ENCODE results near the gene GRN.

Gene GRN

GRCh38 chr17:44400226-44400847 lies 55.2 kb downstream of the GRN start:
- no peak overlapping the region for H3K4me3 ChIP-seq (IDR thresholded peaks at IDR 0.05; ENCODE audit: insufficient read depth, low read depth, low read length)
- H3K4me1 ChIP-seq (ENCODE audit: low read depth, poor library complexity, severe bottlenecking) = peaks cover 47% of the 10 kb centered on the region
- H3K9ac ChIP-seq = no peak overlapping the region
- H3K36me3 ChIP-seq (ENCODE audit: insufficient read depth) = no peaks in the 10 kb centered on the region; the same call in 1 of the 2 replicates
- H3K27me3 ChIP-seq (ENCODE audit: insufficient read depth, low read depth) = no peaks in the 10 kb centered on the region
- no peaks in the 10 kb centered on the region for H4K20me1 ChIP-seq (ENCODE audit: insufficient read depth)
- H3K27ac ChIP-seq = no peak overlapping the region
- TF ChIP-seq, protein P1, sequence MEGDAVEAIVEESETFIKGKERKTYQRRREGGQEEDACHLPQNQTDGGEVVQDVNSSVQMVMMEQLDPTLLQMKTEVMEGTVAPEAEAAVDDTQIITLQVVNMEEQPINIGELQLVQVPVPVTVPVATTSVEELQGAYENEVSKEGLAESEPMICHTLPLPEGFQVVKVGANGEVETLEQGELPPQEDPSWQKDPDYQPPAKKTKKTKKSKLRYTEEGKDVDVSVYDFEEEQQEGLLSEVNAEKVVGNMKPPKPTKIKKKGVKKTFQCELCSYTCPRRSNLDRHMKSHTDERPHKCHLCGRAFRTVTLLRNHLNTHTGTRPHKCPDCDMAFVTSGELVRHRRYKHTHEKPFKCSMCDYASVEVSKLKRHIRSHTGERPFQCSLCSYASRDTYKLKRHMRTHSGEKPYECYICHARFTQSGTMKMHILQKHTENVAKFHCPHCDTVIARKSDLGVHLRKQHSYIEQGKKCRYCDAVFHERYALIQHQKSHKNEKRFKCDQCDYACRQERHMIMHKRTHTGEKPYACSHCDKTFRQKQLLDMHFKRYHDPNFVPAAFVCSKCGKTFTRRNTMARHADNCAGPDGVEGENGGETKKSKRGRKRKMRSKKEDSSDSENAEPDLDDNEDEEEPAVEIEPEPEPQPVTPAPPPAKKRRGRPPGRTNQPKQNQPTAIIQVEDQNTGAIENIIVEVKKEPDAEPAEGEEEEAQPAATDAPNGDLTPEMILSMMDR (conservative IDR thresholded peaks at IDR 0.05; ENCODE audit: low read depth, low read length) = peak; percentile 85
- H3K79me2 ChIP-seq (ENCODE audit: insufficient read depth, low read depth) = no peaks in the 10 kb centered on the region
- H3K4me2 ChIP-seq = peak overlapping the region; percentile 2; the same call in 1 of the 2 replicates
- no peak overlapping the region for H2AFZ ChIP-seq (ENCODE audit: low read depth)
